IMR-90 (cell line): ENCODE results near the gene PAM. TPM values are rescaled to one million over a fixed set of nuclear protein-coding genes. Genes with fewer than 3 reads are reported as not detected.

Source experiments
- ATAC-seq: fragments of 200-7000 bp; cut with Tn5 transposase; 2 replicates; pipeline ENCODE4 v1.9.1; 2020; ENCODE audit warnings: low read depth, mild to moderate bottlenecking, moderate library complexity
- BruUV-seq: library from RNA; stranded (reverse); fragments of 400-500 nt; replicated peaks from 2 replicates; lab custom pipeline; 2021; lab: Mats Ljungman, UMichigan
- CTCF ChIA-PET: fragments of 300-600 bp; formaldehyde crosslinking; extraction: SDS; loops from one replicate; lab custom pipeline; 2021; ENCODE audit warnings: antibody characterized with exemption; lab: Yijun Ruan, JAX
- POLR2A ChIA-PET: fragments of 300-600 bp; sonication (Branson Sonifier 250); formaldehyde crosslinking; loops from one replicate; lab custom pipeline; 2022; ENCODE audit warnings: antibody characterized with exemption; ENCODE audit not compliant: unreplicated experiment; lab: Charles Lee
- DNase-seq: peaks from one replicate; pipeline ENCODE4 v3.0.0; 2013
- H2AFZ ChIP-seq: replicated peaks from 2 replicates; pipeline ENCODE3; 2013; ENCODE audit warnings: low read length, mild to moderate bottlenecking; ENCODE audit not compliant: poor library complexity
- H2AK5ac ChIP-seq: 2 replicates; pipeline ENCODE4 v1.6.1; 2013; ENCODE audit warnings: low read depth, low read length, inconsistent platforms
- H2AK9ac ChIP-seq: replicated peaks from 2 replicates; pipeline ENCODE3; 2013; ENCODE audit warnings: mild to moderate bottlenecking, low read depth, low read length, moderate library complexity; ENCODE audit not compliant: poor library complexity
- H2BK120ac ChIP-seq: 2 replicates; pipeline ENCODE4 v1.6.1; 2013; ENCODE audit warnings: low read depth, low read length, inconsistent platforms
- H2BK15ac ChIP-seq: 3 replicates; pipeline ENCODE4 v1.6.1; 2013; ENCODE audit warnings: low read depth, low read length, inconsistent platforms
- H2BK20ac ChIP-seq: 2 replicates; pipeline ENCODE4 v1.6.1; 2013; ENCODE audit warnings: low read depth, mild to moderate bottlenecking, inconsistent platforms, low read length, moderate library complexity
- H2BK5ac ChIP-seq: 2 replicates; pipeline ENCODE4 v1.6.1; 2013; ENCODE audit warnings: mild to moderate bottlenecking, low read depth, low read length, inconsistent platforms; ENCODE audit not compliant: poor library complexity, severe bottlenecking
- H3K14ac ChIP-seq: replicated peaks from 2 replicates; pipeline ENCODE4 v1.6.1; 2013; ENCODE audit warnings: low read depth, low read length, inconsistent platforms
- H3K18ac ChIP-seq: 2 replicates; pipeline ENCODE4 v1.6.1; 2013; ENCODE audit warnings: low read depth, low read length, control low read depth
- H3K23ac ChIP-seq: 2 replicates; pipeline ENCODE4 v1.6.1; 2013; ENCODE audit warnings: low read depth, low read length, inconsistent platforms
- H3K27ac ChIP-seq: 2 replicates; pipeline ENCODE4 v1.5.1; 2013; ENCODE audit warnings: mild to moderate bottlenecking, control low read depth, low read length; ENCODE audit not compliant: insufficient read depth
- H3K27me3 ChIP-seq: 2 replicates; pipeline ENCODE4 v1.6.1; 2013; ENCODE audit warnings: low read length; ENCODE audit not compliant: control insufficient read depth, insufficient read depth
- H3K36me3 ChIP-seq: 2 replicates; pipeline ENCODE4 v1.6.1; 2013; ENCODE audit warnings: low read length, mixed read lengths; ENCODE audit not compliant: control insufficient read depth, insufficient read depth
- H3K4ac ChIP-seq: 2 replicates; pipeline ENCODE4 v1.6.1; 2013; ENCODE audit warnings: low read depth, low read length, inconsistent platforms
- H3K4me1 ChIP-seq: 2 replicates; pipeline ENCODE4 v1.6.1; 2013; ENCODE audit warnings: low read length, mixed read lengths; ENCODE audit not compliant: control insufficient read depth, insufficient read depth
- H3K4me2 ChIP-seq: 2 replicates; pipeline ENCODE4 v1.6.1; 2013; ENCODE audit warnings: low read depth, mild to moderate bottlenecking, control low read depth, low read length, moderate library complexity
- H3K4me3 ChIP-seq: 2 replicates; pipeline ENCODE4 v1.5.1; 2013; ENCODE audit warnings: low read depth, mild to moderate bottlenecking, control low read depth, low read length, moderate library complexity; ENCODE audit not compliant: insufficient read depth
- H3K56ac ChIP-seq: 2 replicates; pipeline ENCODE4 v1.6.1; 2013; ENCODE audit warnings: low read length, inconsistent platforms; ENCODE audit not compliant: insufficient read depth; ENCODE audit errors: extremely low read depth
- H3K79me1 ChIP-seq, 2 experiments: 2 replicates each; pipeline ENCODE4 v1.6.1; 2013; ENCODE audit warnings: low read length in 2 of 2, inconsistent platforms in 1 of 2, low read depth in 1 of 2
- H3K9ac ChIP-seq: 2 replicates; pipeline ENCODE4 v1.6.1; 2013; ENCODE audit warnings: low read depth, low read length, control low read depth
- H3K9me1 ChIP-seq: 2 replicates; pipeline ENCODE4 v1.6.1; 2013; ENCODE audit warnings: low read length, inconsistent platforms; ENCODE audit not compliant: insufficient read depth
- H3K9me3 ChIP-seq: 2 replicates; pipeline ENCODE4 v1.6.1; 2013; ENCODE audit warnings: low read length; ENCODE audit not compliant: control insufficient read depth, insufficient read depth
- H4K20me1 ChIP-seq: 2 replicates; pipeline ENCODE4 v1.6.1; 2013; ENCODE audit warnings: low read length, inconsistent platforms; ENCODE audit not compliant: insufficient read depth
- H4K5ac ChIP-seq: 2 replicates; pipeline ENCODE4 v1.6.1; 2013; ENCODE audit warnings: mild to moderate bottlenecking, low read depth, low read length, control low read depth
- H4K8ac ChIP-seq, 2 experiments: 2 replicates each; pipeline ENCODE4 v1.6.1; 2013; ENCODE audit warnings: low read depth in 2 of 2, low read length in 2 of 2, control low read depth in 1 of 2, inconsistent platforms in 1 of 2
- H4K91ac ChIP-seq: 2 replicates; pipeline ENCODE4 v1.6.1; 2013; ENCODE audit warnings: low read depth, low read length, inconsistent platforms; ENCODE audit not compliant: insufficient read depth
- BHLHE40 ChIP-seq: fragments of 150-350 bp; IDR thresholded peaks from 2 replicates; pipeline ENCODE4 v1.6.1; 2016; ENCODE audit warnings: mild to moderate bottlenecking, low read depth, low read length
- CEBPB ChIP-seq: IDR thresholded peaks from 2 replicates; pipeline ENCODE4 v1.6.1; 2012; ENCODE audit warnings: low read depth, low read length, improper control_type of control experiment
- CHD1 ChIP-seq: IDR thresholded peaks from 2 replicates; pipeline ENCODE4 v1.6.1; 2012; ENCODE audit warnings: low read depth, low read length, improper control_type of control experiment
- MAFK ChIP-seq: IDR thresholded peaks from 2 replicates; pipeline ENCODE4 v1.6.1; 2012; ENCODE audit warnings: low read depth, low read length, improper control_type of control experiment
- MXI1 ChIP-seq: IDR thresholded peaks from 2 replicates; pipeline ENCODE4 v1.6.1; 2012; ENCODE audit warnings: low read depth, mild to moderate bottlenecking, low read length, moderate library complexity, borderline replicate concordance
- NFE2L2 ChIP-seq: fragments of 150-350 bp; IDR thresholded peaks from 2 replicates; pipeline ENCODE4 v1.6.1; 2016; ENCODE audit warnings: low read depth, mild to moderate bottlenecking, low read length
- POLR2A ChIP-seq: IDR thresholded peaks from 2 replicates; pipeline ENCODE4 v1.6.1; 2012; ENCODE audit warnings: mild to moderate bottlenecking, low read depth, low read length
- RCOR1 ChIP-seq: IDR thresholded peaks from 2 replicates; pipeline ENCODE4 v1.6.1; 2012; ENCODE audit warnings: mild to moderate bottlenecking, low read length, improper control_type of control experiment; ENCODE audit not compliant: insufficient replicate concordance
- RFX5 ChIP-seq: IDR thresholded peaks from 2 replicates; pipeline ENCODE4 v1.8.0; 2012; ENCODE audit warnings: low read depth, mild to moderate bottlenecking, low read length, moderate library complexity
- SMC3 ChIP-seq: fragments of 150-350 bp; IDR thresholded peaks from 2 replicates; pipeline ENCODE4 v1.6.1; 2016; ENCODE audit warnings: low read depth, mild to moderate bottlenecking, antibody characterized with exemption, low read length, moderate library complexity
- dilution Hi-C: fragments of 300-500 bp; cut with HindIII; formaldehyde crosslinking; loops from one replicate; pipeline ENCODE4 v1.14.3; 2018; ENCODE audit warnings: low sequenced_read_pairs; ENCODE audit not compliant: unreplicated experiment
- in situ Hi-C: fragments of 300-500 bp; cut with MboI; formaldehyde crosslinking; loops from 3 replicates; pipeline ENCODE4 v1.14.3; 2019; ENCODE audit warnings: low sequenced_read_pairs, inconsistent platforms, mixed read lengths
- intact Hi-C: fragments of 100-400 bp; cut with micrococcal nuclease; formaldehyde crosslinking; loops from 2 replicates; pipeline ENCODE4 v1.10.0; 2022
- polyA plus RNA-seq, 3 experiments: library from polyadenylated mRNA; depleted of rRNA; stranded (reverse); fragments of >200 nt; gene quantifications; 2 replicates each; pipeline ENCODE4 v1.2.3, GENCODE V29; 2012; ENCODE audit warnings: low replicate concordance in 1 of 3
- total RNA-seq: library from RNA; depleted of rRNA; stranded (reverse); fragments of >200 nt; gene quantifications from 2 replicates; pipeline ENCODE4 v1.2.3, GENCODE V29; 2012

Gene PAM
- total and polyA plus RNA-seq, 2 of the 4 experiments (the other 2 are of a cell fraction): 115 to 179 TPM

DNA sequence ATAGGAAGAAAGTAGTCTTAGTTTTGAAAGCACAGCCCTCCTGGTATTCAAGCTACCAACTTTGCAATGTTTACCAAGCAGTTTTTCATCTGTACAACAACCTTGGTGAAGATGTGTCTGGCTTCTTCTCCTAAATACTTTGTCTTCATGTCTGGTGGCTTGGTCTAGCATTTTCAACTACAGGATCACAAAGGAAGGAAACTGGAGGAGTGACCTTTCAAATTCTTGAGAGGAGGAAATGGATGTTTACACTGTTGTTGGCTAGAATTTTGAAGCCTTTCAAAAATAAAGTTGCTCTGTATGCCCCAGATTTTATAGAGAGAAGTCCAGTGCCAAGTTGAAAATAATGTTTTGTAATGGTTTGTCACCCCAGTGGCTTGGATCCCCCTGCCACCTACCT is 16.3 kb downstream of the PAM start:
- in situ Hi-C loops: loop anchor here (10.0 kb wide), 2 partner anchors 193 to 273 kb away; no protein-coding TSS in a partner anchor
- H2BK20ac ChIP-seq: no peak overlapping the region
- peaks cover 3% of the 10 kb centered on the region for H3K4me1 ChIP-seq
- ChIA-PET POLR2A (no interaction called here), CTCF (no interaction called here)
- no peaks in the 10 kb centered on the region for H3K9me3 ChIP-seq
- TSS peak; percentile 2 for BruUV-seq
- H3K36me3 ChIP-seq: no peaks in the 10 kb centered on the region
- H4K5ac ChIP-seq: no peak overlapping the region
- intact Hi-C loops: loop anchor here (10.0 kb wide), 1 partner anchor 363 kb away; no protein-coding TSS in a partner anchor
- H4K8ac ChIP-seq: no peak overlapping the region
- H3K9me1 ChIP-seq: no peaks in the 10 kb centered on the region; the same call in 1 of the 2 replicates
- no peak overlapping the region for H2AK5ac ChIP-seq
- H3K9ac ChIP-seq: no peak overlapping the region
- ATAC-seq (peak; percentile 32), DNase-seq (no peak)
- TF ChIP-seq MAFK: no peak
- no peak for TF ChIP-seq CHD1
- TF ChIP-seq POLR2A: no peak
- no peak for TF ChIP-seq BHLHE40
- TF ChIP-seq NFE2L2: no peak
- no peak for TF ChIP-seq MXI1
- no peak for TF ChIP-seq CEBPB
- TF ChIP-seq RCOR1: no peak
- no peak for TF ChIP-seq RFX5
- TF ChIP-seq SMC3: no peak
- no peak overlapping the region for H2AFZ ChIP-seq
- no peak overlapping the region for H3K4ac ChIP-seq
- H3K18ac ChIP-seq: no peak overlapping the region
- H4K91ac ChIP-seq: no peak overlapping the region
- H3K56ac ChIP-seq: no peak overlapping the region
- peak overlapping the region; percentile 23; the same call in 1 of the 2 replicates for H3K14ac ChIP-seq
- H3K23ac ChIP-seq: no peak overlapping the region
- dilution Hi-C loops: no loop called here
- no peak overlapping the region for H2BK15ac ChIP-seq
- H3K27ac ChIP-seq: no peak overlapping the region
- no peak overlapping the region for H3K4me3 ChIP-seq
- H4K20me1 ChIP-seq: peaks cover 32% of the 10 kb centered on the region
- H3K27me3 ChIP-seq: no peaks in the 10 kb centered on the region
- no peak overlapping the region for H2BK5ac ChIP-seq
- H2AK9ac ChIP-seq: no peak overlapping the region
- no peak overlapping the region for H2BK120ac ChIP-seq
- peak overlapping the region; percentile 68 for H3K4me2 ChIP-seq
- peaks cover 31 to 47% of the 10 kb centered on the region in 2 experiments for H3K79me1 ChIP-seq
